Measurements from ENCODE around the gene EML4. TPM values are rescaled to one million over a fixed set of nuclear protein-coding genes. Genes with fewer than 3 reads are reported as not detected.

The EML4 gene
- total and polyA plus RNA-seq, 9 of the 15 experiments (the other 6 are each of a cell fraction or from before 2014, with no cell fraction given) = 14.7 to 48.3 (median 36.5) TPM

- Histone ChIP-seq H3K36me3 (ENCODE audit: control insufficient read depth, insufficient read depth, low read length) (no peaks in the 10 kb centered on the region), H3K27me3 (ENCODE audit: control insufficient read depth in 2 of 2, insufficient read depth in 2 of 2, low read length in 2 of 2) (no peaks in the 10 kb centered on the region), H2AFZ (ENCODE audit: low read depth, low read length) (no peak overlapping the region), H3K9me1 (ENCODE audit: control insufficient read depth, insufficient read depth, low read length) (no peaks in the 10 kb centered on the region), H3K4me2 (ENCODE audit: insufficient read depth, low read length) (no peak overlapping the region), H3K9ac (ENCODE audit: insufficient read depth in 1 of 2, low read depth in 2 of 2, low read length in 2 of 2) (no peak overlapping the region), H3K9me3 (replicated peaks; ENCODE audit: control insufficient read depth, insufficient read depth, low read depth, low read length) (no peaks in the 10 kb centered on the region), H3K4me1 (replicated peaks in 1 of 2; ENCODE audit: control insufficient read depth in 2 of 2, insufficient read depth in 2 of 2, low read length in 2 of 2) (peaks cover 9 to 22% of the 10 kb centered on the region in 2 experiments; a peak in 4 of 5 replicates), H3K27ac (ENCODE audit: extremely low read depth, low read depth, low read length) (no peak overlapping the region), H3K79me2 (ENCODE audit: control insufficient read depth, insufficient read depth, low read length) (no peaks in the 10 kb centered on the region), H4K20me1 (replicated peaks; ENCODE audit: control insufficient read depth, insufficient read depth, low read length) (no peaks in the 10 kb centered on the region), H3K4me3 (no peak overlapping the region)
- ChIA-PET POLR2A (no interaction called here), CTCF (ENCODE audit: low intra/inter-chr PET ratio) (no interaction called here)
- FAIRE-seq = no peak
- WGBS (ENCODE audit: insufficient coverage, low coverage, missing lambda C conversion rate) = 46% methylated on average over 5 of the region's 5 CpGs
- intact Hi-C loops (cut with micrococcal nuclease) = no loop called here
- no peak for TF ChIP-seq SUPT5H (IDR thresholded peaks at IDR 0.05)
- BruUV-seq (replicated peaks) = no TSS peak
- ATAC-seq = no peak
- no peak for DNase-seq (ENCODE audit: extremely low read depth in 1 of 4, low spot score in 3 of 4)
- in situ Hi-C loops (cut with MboI) = no loop called here
Measured at GRCh38 chr2:42138163-42139015, 30.8 kb upstream of the EML4 start.

GRCh38 chr2:42139101-42139500 is 30.1 kb upstream of the EML4 start:
- no peaks in the 10 kb centered on the region for H3K9me1 ChIP-seq (ENCODE audit: control insufficient read depth, insufficient read depth, low read length)
- ChIA-PET POLR2A (no interaction called here), CTCF (ENCODE audit: low intra/inter-chr PET ratio) (no interaction called here)
- no peaks in the 10 kb centered on the region for H3K27me3 ChIP-seq (ENCODE audit: control insufficient read depth in 2 of 2, insufficient read depth in 2 of 2, low read length in 2 of 2)
- no peak overlapping the region for H3K27ac ChIP-seq (ENCODE audit: extremely low read depth, low read depth, low read length)
- ATAC-seq = no peak
- peaks cover 9 to 22% of the 10 kb centered on the region in 2 experiments; a peak in 4 of 5 replicates for H3K4me1 ChIP-seq (replicated peaks in 1 of 2; ENCODE audit: control insufficient read depth in 2 of 2, insufficient read depth in 2 of 2, low read length in 2 of 2)
- 33% methylated on average over 3 of the region's 3 CpGs for WGBS (ENCODE audit: insufficient coverage, low coverage, missing lambda C conversion rate)
- no peak overlapping the region for H3K4me3 ChIP-seq
- in situ Hi-C loops (cut with MboI) (no loop called here), intact Hi-C loops (cut with micrococcal nuclease) (no loop called here)
- no peak for FAIRE-seq
- no peak overlapping the region for H3K9ac ChIP-seq (ENCODE audit: insufficient read depth in 1 of 2, low read depth in 2 of 2, low read length in 2 of 2)
- no peak for DNase-seq (ENCODE audit: extremely low read depth in 1 of 4, low spot score in 3 of 4)
- no peak overlapping the region for H3K4me2 ChIP-seq (ENCODE audit: insufficient read depth, low read length)
- H3K36me3 ChIP-seq (ENCODE audit: control insufficient read depth, insufficient read depth, low read length) = no peaks in the 10 kb centered on the region
- no peaks in the 10 kb centered on the region for H3K9me3 ChIP-seq (replicated peaks; ENCODE audit: control insufficient read depth, insufficient read depth, low read depth, low read length)
- BruUV-seq (replicated peaks) = no TSS peak
- no peaks in the 10 kb centered on the region for H4K20me1 ChIP-seq (replicated peaks; ENCODE audit: control insufficient read depth, insufficient read depth, low read length)
- H3K79me2 ChIP-seq (ENCODE audit: control insufficient read depth, insufficient read depth, low read length) = no peaks in the 10 kb centered on the region
- no peak overlapping the region for H2AFZ ChIP-seq (ENCODE audit: low read depth, low read length)
- TF ChIP-seq ZBTB17 (CRISPR knock-in tag; IDR thresholded peaks at IDR 0.05) = no peak
- TF ChIP-seq HCFC1 (IDR thresholded peaks at IDR 0.05; ENCODE audit: low read depth, low read length) = no peak
- no peak for TF ChIP-seq CC2D1A (IDR thresholded peaks at IDR 0.05)
- TF ChIP-seq MXD1 (CRISPR knock-in tag; IDR thresholded peaks at IDR 0.05; ENCODE audit: borderline replicate concordance, poor library complexity, severe bottlenecking) = no peak
- no peak for TF ChIP-seq PML (IDR thresholded peaks at IDR 0.05; ENCODE audit: low read length)
- no peak for TF ChIP-seq PREB (CRISPR knock-in tag; IDR thresholded peaks at IDR 0.05)
- TF ChIP-seq, protein P1, sequence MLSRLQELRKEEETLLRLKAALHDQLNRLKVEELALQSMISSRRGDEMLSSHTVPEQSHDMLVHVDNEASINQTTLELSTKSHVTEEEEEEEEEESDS (CRISPR knock-in tag; IDR thresholded peaks at IDR 0.05) = no peak
- no peak for TF ChIP-seq ZBTB11 (CRISPR knock-in tag; IDR thresholded peaks at IDR 0.05)
- no peak for TF ChIP-seq ZSCAN32 (CRISPR knock-in tag; IDR thresholded peaks at IDR 0.05)
